ENCODE results near the gene MYH2. TPM values are rescaled to one million over a fixed set of nuclear protein-coding genes. Genes with fewer than 3 reads are reported as not detected.

MYH2 gene
- total RNA-seq, 4 donors from 2014 or later = not detected

DNA sequence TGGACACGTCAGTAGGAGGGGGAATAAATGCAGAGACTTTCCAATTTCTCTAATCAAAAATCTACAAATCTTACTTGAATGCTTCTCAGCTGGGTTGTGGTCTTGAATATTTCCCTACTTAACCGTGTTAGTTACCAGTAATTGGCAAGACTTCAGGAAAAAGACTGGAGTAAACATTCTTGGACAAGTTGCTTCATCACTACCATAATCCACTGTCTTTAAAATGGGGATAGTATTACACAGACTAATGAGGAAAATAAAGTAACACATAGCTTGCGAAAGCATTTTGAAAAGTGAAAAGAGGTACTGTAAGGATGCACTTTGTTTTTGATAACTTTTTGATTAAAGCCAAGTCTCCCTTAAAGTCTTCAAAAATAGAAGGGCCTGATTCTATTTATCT, 49.5 kb downstream of the MYH2 start:
- Histone ChIP-seq H3K9me3 (no peaks in the 10 kb centered on the region), H3K4me3 (no peak overlapping the region), H3K4me1 (no peaks in the 10 kb centered on the region), H3K36me3 (no peaks in the 10 kb centered on the region), H3K27me3 (no peaks in the 10 kb centered on the region), H3K27ac (no peak overlapping the region)
- TF ChIP-seq POLR2A (IDR thresholded peaks at IDR 0.05) = no peak
- TF ChIP-seq POLR2AphosphoS5 (IDR thresholded peaks at IDR 0.05) = no peak
- TF ChIP-seq EP300 (IDR thresholded peaks at IDR 0.05) = no peak
- TF ChIP-seq, protein P1, sequence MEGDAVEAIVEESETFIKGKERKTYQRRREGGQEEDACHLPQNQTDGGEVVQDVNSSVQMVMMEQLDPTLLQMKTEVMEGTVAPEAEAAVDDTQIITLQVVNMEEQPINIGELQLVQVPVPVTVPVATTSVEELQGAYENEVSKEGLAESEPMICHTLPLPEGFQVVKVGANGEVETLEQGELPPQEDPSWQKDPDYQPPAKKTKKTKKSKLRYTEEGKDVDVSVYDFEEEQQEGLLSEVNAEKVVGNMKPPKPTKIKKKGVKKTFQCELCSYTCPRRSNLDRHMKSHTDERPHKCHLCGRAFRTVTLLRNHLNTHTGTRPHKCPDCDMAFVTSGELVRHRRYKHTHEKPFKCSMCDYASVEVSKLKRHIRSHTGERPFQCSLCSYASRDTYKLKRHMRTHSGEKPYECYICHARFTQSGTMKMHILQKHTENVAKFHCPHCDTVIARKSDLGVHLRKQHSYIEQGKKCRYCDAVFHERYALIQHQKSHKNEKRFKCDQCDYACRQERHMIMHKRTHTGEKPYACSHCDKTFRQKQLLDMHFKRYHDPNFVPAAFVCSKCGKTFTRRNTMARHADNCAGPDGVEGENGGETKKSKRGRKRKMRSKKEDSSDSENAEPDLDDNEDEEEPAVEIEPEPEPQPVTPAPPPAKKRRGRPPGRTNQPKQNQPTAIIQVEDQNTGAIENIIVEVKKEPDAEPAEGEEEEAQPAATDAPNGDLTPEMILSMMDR (IDR thresholded peaks at IDR 0.05) = no peak
- 72% methylated on average over 3 of the region's 3 CpGs for WGBS
- DNase-seq (ENCODE audit: low spot score in 2 of 2) = no peak

DNA sequence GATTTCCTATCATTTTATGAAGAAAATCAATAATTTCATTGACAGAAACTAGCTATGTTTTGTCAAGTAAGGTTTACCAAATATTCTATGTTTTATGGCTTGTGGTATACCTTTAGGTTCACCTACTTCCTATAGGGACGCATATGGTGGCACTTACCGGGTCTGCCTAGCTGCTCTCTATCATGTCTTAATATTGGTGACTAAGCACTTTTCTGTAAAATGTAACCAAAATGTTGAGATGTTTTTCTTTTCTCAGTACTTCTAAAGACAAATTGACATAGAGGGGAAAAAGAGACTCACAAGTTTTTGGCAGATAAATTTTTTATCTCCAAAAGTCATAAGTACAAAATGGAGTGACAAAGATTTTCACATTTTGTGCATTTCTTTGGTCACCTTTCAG, 57.5 kb downstream of the MYH2 start:
- Histone ChIP-seq H3K4me3 (no peak overlapping the region), H3K27me3 (no peaks in the 10 kb centered on the region), H3K4me1 (no peaks in the 10 kb centered on the region), H3K36me3 (no peaks in the 10 kb centered on the region), H3K27ac (no peak overlapping the region), H3K9me3 (peaks cover 5% of the 10 kb centered on the region)
- no peak for TF ChIP-seq POLR2AphosphoS5 (IDR thresholded peaks at IDR 0.05)
- TF ChIP-seq, protein P1 (IDR thresholded peaks at IDR 0.05) = no peak
- TF ChIP-seq POLR2A (IDR thresholded peaks at IDR 0.05) = no peak
- TF ChIP-seq EP300 (IDR thresholded peaks at IDR 0.05) = no peak
- WGBS = 91% methylated on average over 2 of the region's 2 CpGs
- no peak for DNase-seq (ENCODE audit: low spot score in 2 of 2)

DNA sequence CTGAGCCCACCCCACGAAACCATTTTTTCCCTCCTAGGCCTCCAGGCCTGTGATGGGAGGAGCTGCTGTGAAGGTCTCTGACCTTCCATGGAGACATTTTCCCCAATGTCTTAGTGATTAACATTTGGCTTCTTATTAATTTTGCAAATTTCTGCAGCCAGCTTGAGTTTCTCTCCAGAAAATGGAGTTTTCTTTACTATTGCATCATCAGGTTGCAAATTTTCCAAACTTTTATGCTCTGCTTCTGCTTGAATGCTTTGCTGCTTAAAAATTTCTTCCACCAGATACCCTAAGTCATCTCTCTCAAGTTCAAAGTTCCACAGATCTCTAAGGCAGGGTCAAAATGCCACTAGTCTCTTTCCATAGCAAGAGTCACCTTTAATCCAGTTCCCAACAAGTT, 67.2 kb downstream of the MYH2 start:
- Histone ChIP-seq H3K4me1 (no peaks in the 10 kb centered on the region), H3K9me3 (peaks cover 19% of the 10 kb centered on the region), H3K27me3 (no peaks in the 10 kb centered on the region), H3K27ac (no peak overlapping the region), H3K36me3 (no peaks in the 10 kb centered on the region), H3K4me3 (no peak overlapping the region)
- DNase-seq (ENCODE audit: low spot score in 2 of 2) = no peak
- TF ChIP-seq, protein P1 (IDR thresholded peaks at IDR 0.05) = no peak
- TF ChIP-seq POLR2AphosphoS5 (IDR thresholded peaks at IDR 0.05) = no peak
- TF ChIP-seq POLR2A (IDR thresholded peaks at IDR 0.05) = no peak
- TF ChIP-seq EP300 (IDR thresholded peaks at IDR 0.05) = no peak
- WGBS = 70% methylated on average over 1 of the region's 1 CpG

DNA sequence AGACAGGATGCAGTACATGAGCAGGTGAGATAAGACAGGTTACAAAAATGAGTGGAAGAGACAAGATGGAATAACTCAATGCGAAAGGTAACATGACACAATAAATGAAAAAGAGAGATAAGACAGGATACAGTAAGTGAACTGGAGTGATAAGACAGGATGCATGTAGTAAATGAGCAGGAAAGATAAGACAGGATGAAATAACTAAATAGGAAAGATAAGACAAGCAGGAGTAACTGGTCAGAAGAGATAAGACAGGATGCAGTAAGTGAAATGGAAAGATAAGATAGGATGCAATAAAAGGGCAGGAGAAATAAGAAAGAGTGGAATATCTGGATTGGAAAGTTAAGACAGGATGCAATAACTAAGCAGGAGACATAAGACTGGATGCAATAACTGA, 71.8 kb downstream of the MYH2 start:
- no peaks in the 10 kb centered on the region for H3K36me3 ChIP-seq
- DNase-seq (ENCODE audit: low spot score in 2 of 2) = no peak
- H3K27me3 ChIP-seq = no peaks in the 10 kb centered on the region
- no peak overlapping the region for H3K27ac ChIP-seq
- WGBS = 56% methylated on average over 1 of the region's 1 CpG
- H3K4me1 ChIP-seq = no peaks in the 10 kb centered on the region
- peaks cover 5% of the 10 kb centered on the region for H3K9me3 ChIP-seq
- H3K4me3 ChIP-seq = no peak overlapping the region
- TF ChIP-seq POLR2AphosphoS5 (IDR thresholded peaks at IDR 0.05) = no peak
- TF ChIP-seq, protein P1 (IDR thresholded peaks at IDR 0.05) = no peak

DNA sequence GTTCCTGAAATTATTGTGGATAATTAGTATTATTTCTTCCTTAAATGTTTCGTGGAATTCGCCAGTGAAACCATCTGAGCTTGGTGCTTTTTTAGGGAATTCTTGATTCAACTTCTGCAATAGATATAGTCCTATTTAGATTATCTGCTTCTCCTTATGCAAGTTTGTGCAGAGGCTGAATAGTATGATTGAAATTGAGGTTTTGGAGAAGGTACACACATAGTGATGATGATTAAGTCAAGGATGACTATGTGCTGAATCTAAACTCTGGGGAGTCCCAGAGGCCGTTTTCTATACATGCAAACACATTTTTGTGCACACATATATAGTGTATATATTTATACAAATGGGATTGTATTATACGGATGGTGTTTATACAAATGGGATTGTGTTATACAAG, 74.9 kb downstream of the MYH2 start:
- 78% methylated on average over 4 of the region's 4 CpGs for WGBS
- Histone ChIP-seq H3K27ac (no peak overlapping the region), H3K27me3 (no peaks in the 10 kb centered on the region), H3K36me3 (no peaks in the 10 kb centered on the region), H3K9me3 (no peaks in the 10 kb centered on the region), H3K4me1 (no peaks in the 10 kb centered on the region), H3K4me3 (no peak overlapping the region)
- TF ChIP-seq, protein P1 (IDR thresholded peaks at IDR 0.05) = no peak
- TF ChIP-seq POLR2AphosphoS5 (IDR thresholded peaks at IDR 0.05) = no peak
- no peak for TF ChIP-seq POLR2A (IDR thresholded peaks at IDR 0.05)
- TF ChIP-seq EP300 (IDR thresholded peaks at IDR 0.05) = no peak
- DNase-seq (ENCODE audit: low spot score in 2 of 2) = no peak
